ENCODE results near the gene ZNF516.
A peak's percentile ranks its signal among the peaks of the same experiment; 100 is the strongest.

Gene ZNF516

DNA sequence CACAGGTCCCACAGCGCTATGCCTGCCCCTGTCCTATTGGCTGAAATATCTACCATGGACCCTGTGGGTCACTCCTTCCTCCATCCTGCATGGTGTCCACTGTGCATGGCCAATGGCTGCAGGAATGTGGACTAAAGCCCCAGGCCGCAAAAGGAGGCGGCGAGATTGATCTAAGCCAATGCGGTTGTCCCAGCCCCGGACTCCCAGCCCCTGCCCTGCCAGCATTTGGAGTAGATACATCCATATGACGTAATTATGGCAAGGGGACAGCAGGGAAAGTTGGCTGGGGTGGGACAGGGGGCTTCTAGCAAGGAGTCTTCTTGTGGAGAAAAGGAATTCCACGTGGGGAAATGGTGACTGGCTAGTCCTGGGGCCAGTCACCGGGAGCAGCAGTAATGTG is 11.4 kb upstream of the ZNF516 start:
- peaks cover 10% of the 10 kb centered on the region; the same call in 1 of the 2 replicates for H3K4me1 ChIP-seq (ENCODE audit: insufficient read depth, low read length)
- H3K27me3 ChIP-seq (ENCODE audit: insufficient read depth, low read length) = no peaks in the 10 kb centered on the region
- H3K4me3 ChIP-seq (ENCODE audit: low read length) = no peak overlapping the region
- H3K9me3 ChIP-seq (ENCODE audit: insufficient read depth, low read depth, low read length) = no peaks in the 10 kb centered on the region
- H3K9ac ChIP-seq (ENCODE audit: low read depth, low read length) = no peak overlapping the region
- H3K27ac ChIP-seq (ENCODE audit: low read length) = no peak overlapping the region
- H3K36me3 ChIP-seq (ENCODE audit: insufficient read depth, low read depth, low read length) = no peaks in the 10 kb centered on the region

GRCh38 chr18:76505614-76506013 is 10.6 kb upstream of the ZNF516 start:
- Histone ChIP-seq H3K36me3 (ENCODE audit: insufficient read depth, low read depth, low read length) (no peaks in the 10 kb centered on the region), H3K4me1 (ENCODE audit: insufficient read depth, low read length) (peaks cover 10% of the 10 kb centered on the region; the same call in 1 of the 2 replicates), H3K4me3 (ENCODE audit: low read length) (no peak overlapping the region), H3K27ac (ENCODE audit: low read length) (no peak overlapping the region), H3K9ac (ENCODE audit: low read depth, low read length) (no peak overlapping the region), H3K9me3 (ENCODE audit: insufficient read depth, low read depth, low read length) (no peaks in the 10 kb centered on the region), H3K27me3 (ENCODE audit: insufficient read depth, low read length) (no peaks in the 10 kb centered on the region)

- Histone ChIP-seq H3K36me3 (ENCODE audit: insufficient read depth, low read depth, low read length) (no peaks in the 10 kb centered on the region), H3K27me3 (ENCODE audit: insufficient read depth, low read length) (no peaks in the 10 kb centered on the region), H3K9me3 (ENCODE audit: insufficient read depth, low read depth, low read length) (no peaks in the 10 kb centered on the region), H3K9ac (ENCODE audit: low read depth, low read length) (no peak overlapping the region), H3K4me3 (ENCODE audit: low read length) (no peak overlapping the region), H3K4me1 (ENCODE audit: insufficient read depth, low read length) (peaks cover 10% of the 10 kb centered on the region; the same call in 1 of the 2 replicates), H3K27ac (ENCODE audit: low read length) (no peak overlapping the region)
Observed at GRCh38 chr18:76504749-76505148, 9.7 kb upstream of the ZNF516 start.

GRCh38 chr18:76503649-76504386 is 8.8 kb upstream of the ZNF516 start:
- Histone ChIP-seq H3K27me3 (ENCODE audit: insufficient read depth, low read length) (peaks cover 3% of the 10 kb centered on the region; the same call in 1 of the 2 replicates), H3K36me3 (ENCODE audit: insufficient read depth, low read depth, low read length) (no peaks in the 10 kb centered on the region), H3K9me3 (ENCODE audit: insufficient read depth, low read depth, low read length) (no peaks in the 10 kb centered on the region), H3K4me3 (ENCODE audit: low read length) (no peak overlapping the region), H3K27ac (ENCODE audit: low read length) (no peak overlapping the region), H3K4me1 (ENCODE audit: insufficient read depth, low read length) (peaks cover 10% of the 10 kb centered on the region; the same call in 1 of the 2 replicates), H3K9ac (ENCODE audit: low read depth, low read length) (no peak overlapping the region)

- Histone ChIP-seq H3K9me3 (ENCODE audit: insufficient read depth, low read depth, low read length) (no peaks in the 10 kb centered on the region), H3K4me3 (ENCODE audit: low read length) (no peak overlapping the region), H3K27me3 (ENCODE audit: insufficient read depth, low read length) (peaks cover 15% of the 10 kb centered on the region), H3K4me1 (ENCODE audit: insufficient read depth, low read length) (peaks cover 10% of the 10 kb centered on the region; the same call in 1 of the 2 replicates), H3K27ac (ENCODE audit: low read length) (no peak overlapping the region), H3K36me3 (ENCODE audit: insufficient read depth, low read depth, low read length) (no peaks in the 10 kb centered on the region), H3K9ac (ENCODE audit: low read depth, low read length) (no peak overlapping the region)
Observed at GRCh38 chr18:76502551-76502950, 7.5 kb upstream of the ZNF516 start.

DNA sequence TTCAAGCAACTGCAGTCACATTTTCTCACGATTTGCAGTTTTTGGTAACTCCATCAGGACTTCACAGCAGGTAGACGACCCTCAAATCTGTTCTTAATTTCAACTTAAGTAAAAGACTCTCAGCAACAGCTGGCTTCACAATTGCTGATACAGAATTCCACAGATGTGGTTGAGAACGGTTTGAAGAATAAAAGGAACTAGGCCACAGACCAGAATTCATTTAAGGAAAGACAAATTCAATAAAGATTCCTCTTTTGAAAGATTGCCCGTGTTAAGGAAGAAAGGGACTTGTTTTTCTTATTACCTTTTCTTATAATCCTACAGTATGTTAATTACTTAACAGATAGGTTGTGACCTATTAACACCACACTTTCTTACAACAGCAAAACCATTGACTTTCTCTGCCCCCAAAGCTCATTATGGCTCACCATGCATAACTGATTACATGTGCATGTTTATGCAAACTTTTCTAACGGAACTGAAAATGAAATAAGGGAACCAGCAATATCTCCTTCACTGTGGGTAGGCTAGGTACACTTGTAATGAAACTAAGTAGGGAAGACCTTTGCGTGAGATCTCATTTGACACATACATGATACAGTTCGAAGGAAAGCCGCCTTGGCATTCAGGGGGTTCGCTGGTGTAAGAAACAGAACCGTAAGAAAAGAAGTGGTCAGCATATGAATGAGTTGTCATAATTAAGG is 4.7 kb upstream of the ZNF516 start:
- Histone ChIP-seq H3K4me3 (ENCODE audit: low read length) (no peak overlapping the region), H3K4me1 (ENCODE audit: insufficient read depth, low read length) (peaks cover 10% of the 10 kb centered on the region), H3K36me3 (ENCODE audit: insufficient read depth, low read depth, low read length) (no peaks in the 10 kb centered on the region), H3K27me3 (ENCODE audit: insufficient read depth, low read length) (peaks cover 33% of the 10 kb centered on the region), H3K9ac (ENCODE audit: low read depth, low read length) (no peak overlapping the region), H3K9me3 (ENCODE audit: insufficient read depth, low read depth, low read length) (no peaks in the 10 kb centered on the region), H3K27ac (ENCODE audit: low read length) (no peak overlapping the region)

DNA sequence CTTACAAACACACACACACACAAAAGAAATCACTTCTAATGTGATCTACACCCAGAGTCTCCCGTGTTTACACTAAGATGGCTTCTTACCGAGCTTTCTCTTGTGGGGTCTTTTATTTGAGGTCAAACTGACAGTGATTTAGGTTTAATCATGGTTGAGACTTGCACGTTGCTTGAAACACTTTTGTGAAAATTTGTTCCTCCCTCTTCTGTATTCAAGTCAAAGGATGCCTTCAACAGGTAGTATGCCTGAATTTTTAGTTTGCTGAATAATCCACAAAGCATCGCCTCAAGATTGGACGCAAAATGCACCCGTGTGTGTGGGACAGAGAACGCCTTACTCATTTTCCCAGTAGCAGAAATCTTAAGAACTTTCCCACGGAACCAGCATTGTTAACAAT is 4.0 kb upstream of the ZNF516 start:
- Histone ChIP-seq H3K27me3 (ENCODE audit: insufficient read depth, low read length) (peaks cover 34% of the 10 kb centered on the region), H3K27ac (ENCODE audit: low read length) (no peak overlapping the region), H3K4me3 (ENCODE audit: low read length) (no peak overlapping the region), H3K9ac (ENCODE audit: low read depth, low read length) (no peak overlapping the region), H3K9me3 (ENCODE audit: insufficient read depth, low read depth, low read length) (no peaks in the 10 kb centered on the region), H3K36me3 (ENCODE audit: insufficient read depth, low read depth, low read length) (no peaks in the 10 kb centered on the region), H3K4me1 (ENCODE audit: insufficient read depth, low read length) (peaks cover 5% of the 10 kb centered on the region)

DNA sequence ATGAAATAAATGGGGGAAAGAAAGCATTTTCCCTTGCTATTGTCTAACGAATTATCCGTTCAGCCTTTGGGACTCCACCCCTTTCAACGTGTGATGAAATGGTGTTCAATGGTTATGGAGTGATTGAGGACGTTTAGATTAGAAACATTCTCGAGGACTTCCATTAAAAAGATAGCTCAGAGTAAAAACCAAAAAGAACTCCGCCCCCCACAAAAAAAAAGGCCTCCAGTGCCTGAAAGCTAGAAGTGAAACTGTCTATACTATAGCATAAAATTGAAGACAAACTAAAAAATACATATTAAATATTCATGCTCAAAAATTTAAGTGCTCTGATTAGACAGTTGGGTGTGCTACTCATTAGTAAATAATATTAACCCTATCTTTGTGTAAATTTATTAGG is 3.0 kb upstream of the ZNF516 start:
- no peak overlapping the region for H3K27ac ChIP-seq (ENCODE audit: low read length)
- H3K4me1 ChIP-seq (ENCODE audit: insufficient read depth, low read length) = no peaks in the 10 kb centered on the region; the same call in none of the 2 replicates
- H3K9me3 ChIP-seq (ENCODE audit: insufficient read depth, low read depth, low read length) = no peaks in the 10 kb centered on the region
- no peaks in the 10 kb centered on the region for H3K36me3 ChIP-seq (ENCODE audit: insufficient read depth, low read depth, low read length)
- H3K27me3 ChIP-seq (ENCODE audit: insufficient read depth, low read length) = peaks cover 43% of the 10 kb centered on the region
- H3K9ac ChIP-seq (ENCODE audit: low read depth, low read length) = no peak overlapping the region
- H3K4me3 ChIP-seq (ENCODE audit: low read length) = no peak overlapping the region

- Histone ChIP-seq H3K9ac (ENCODE audit: low read depth, low read length) (no peak overlapping the region), H3K4me3 (ENCODE audit: low read length) (peak overlapping the region; percentile 80), H3K36me3 (ENCODE audit: insufficient read depth, low read depth, low read length) (no peaks in the 10 kb centered on the region), H3K27me3 (ENCODE audit: insufficient read depth, low read length) (peaks cover 50% of the 10 kb centered on the region), H3K27ac (ENCODE audit: low read length) (no peak overlapping the region), H3K4me1 (ENCODE audit: insufficient read depth, low read length) (no peaks in the 10 kb centered on the region; the same call in none of the 2 replicates), H3K9me3 (ENCODE audit: insufficient read depth, low read depth, low read length) (no peaks in the 10 kb centered on the region)
Observed at GRCh38 chr18:76497021-76497420, 2.0 kb upstream of the ZNF516 start.

GRCh38 chr18:76496194-76496890 is 1.3 kb upstream of the ZNF516 start:
- Histone ChIP-seq H3K9ac (ENCODE audit: low read depth, low read length) (peak overlapping the region; percentile 88), H3K27ac (ENCODE audit: low read length) (no peak overlapping the region)

DNA sequence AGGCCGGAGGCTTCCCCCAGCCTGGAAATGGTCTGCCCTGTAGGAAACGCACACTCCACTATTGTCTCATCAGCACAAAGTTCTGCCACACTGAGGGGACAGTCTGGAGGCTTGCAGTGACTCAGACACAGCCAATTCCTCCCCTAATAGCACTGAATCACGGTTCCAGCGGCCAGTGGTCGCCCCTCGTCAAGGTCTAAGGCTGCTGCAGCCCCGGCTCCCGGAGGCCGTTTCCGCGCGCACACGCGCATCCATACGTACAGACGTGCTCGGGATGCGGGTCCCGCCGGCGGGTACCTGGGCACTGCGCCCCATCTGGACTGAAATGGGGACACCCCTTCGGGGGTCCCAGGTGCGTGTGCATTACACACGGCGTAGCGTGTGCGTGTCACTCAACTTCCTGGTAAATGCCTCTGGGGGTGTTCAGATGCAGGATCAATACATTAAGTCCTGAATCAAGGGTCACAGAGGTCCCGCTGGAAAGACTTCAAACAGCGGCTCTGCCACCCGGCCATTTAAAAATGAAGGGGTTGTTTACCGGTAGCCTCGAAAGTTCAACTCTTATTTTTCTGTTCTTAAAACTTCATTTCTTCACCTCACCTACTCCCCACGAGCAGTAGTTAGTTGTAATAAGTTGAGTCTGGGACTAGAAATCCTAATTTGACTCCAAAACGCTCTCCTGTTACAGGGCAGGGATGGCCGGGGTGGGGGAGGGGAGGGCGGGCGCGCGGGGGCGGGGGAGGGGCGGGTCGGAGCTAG is 572 bp upstream of the ZNF516 start:
- Histone ChIP-seq H3K9me3 (ENCODE audit: insufficient read depth, low read depth, low read length) (no peaks in the 10 kb centered on the region), H3K27ac (ENCODE audit: low read length) (no peak overlapping the region), H3K4me1 (ENCODE audit: insufficient read depth, low read length) (no peaks in the 10 kb centered on the region; the same call in none of the 2 replicates), H3K9ac (ENCODE audit: low read depth, low read length) (peak overlapping the region; percentile 88; the same call in 1 of the 2 replicates), H3K27me3 (ENCODE audit: insufficient read depth, low read length) (peaks cover 57% of the 10 kb centered on the region), H3K36me3 (ENCODE audit: insufficient read depth, low read depth, low read length) (no peaks in the 10 kb centered on the region), H3K4me3 (ENCODE audit: low read length) (peak overlapping the region; percentile 80)

More at GRCh38 chr18:76496194-76496890, 1.3 kb upstream of the ZNF516 start:
- Histone ChIP-seq H3K27me3 (ENCODE audit: insufficient read depth, low read length) (peaks cover 54% of the 10 kb centered on the region), H3K36me3 (ENCODE audit: insufficient read depth, low read depth, low read length) (no peaks in the 10 kb centered on the region), H3K4me3 (ENCODE audit: low read length) (peak overlapping the region; percentile 80), H3K4me1 (ENCODE audit: insufficient read depth, low read length) (no peaks in the 10 kb centered on the region; the same call in none of the 2 replicates), H3K9me3 (ENCODE audit: insufficient read depth, low read depth, low read length) (no peaks in the 10 kb centered on the region)
